Fibroblast of lung (primary cell): ENCODE measurements around the gene PIANP. TPM values are rescaled to one million over a fixed set of nuclear protein-coding genes. Genes with fewer than 3 reads are reported as not detected.
A peak's percentile ranks its signal among the peaks of the same experiment; 100 is the strongest.

Experiments used
- DNase-seq, 2 donors: peaks; one replicate each; pipeline versions ENCODE4 v3.0.0 to v3.0.0-alpha.2; 2010; ENCODE audit warnings: low read depth in 2 of 2
- H2AFZ ChIP-seq: 2 replicates; pipeline ENCODE4 v1.5.1; 2012; ENCODE audit warnings: low read length, control low read depth, inconsistent platforms
- H3K27ac ChIP-seq: 2 replicates; pipeline ENCODE4 v1.5.1; 2011; ENCODE audit warnings: low read length, control low read depth; ENCODE audit not compliant: insufficient read depth
- H3K27me3 ChIP-seq: 2 replicates; pipeline ENCODE4 v1.5.1; 2011; ENCODE audit warnings: mild to moderate bottlenecking, low read length; ENCODE audit not compliant: control insufficient read depth, insufficient read depth
- H3K36me3 ChIP-seq: 2 replicates; pipeline ENCODE4 v1.5.1; 2011; ENCODE audit warnings: low read length; ENCODE audit not compliant: control insufficient read depth, insufficient read depth
- H3K4me1 ChIP-seq: 2 replicates; pipeline ENCODE4 v1.5.1; 2011; ENCODE audit warnings: low read length; ENCODE audit not compliant: control insufficient read depth, insufficient read depth; ENCODE audit errors: extremely low read depth
- H3K4me2 ChIP-seq: 2 replicates; pipeline ENCODE4 v1.5.1; 2011; ENCODE audit warnings: low read length, control low read depth; ENCODE audit not compliant: insufficient read depth; ENCODE audit errors: extremely low read depth
- H3K4me3 ChIP-seq, 4 experiments: fragments of 200-600 bp in 1 of 4; sonication (generic) in 1 of 4; replicated peaks in 1 of 4; 2 replicates each; pipeline ENCODE4 v1.5.1; 2011 to 2016; ENCODE audit warnings: low read length in 4 of 4, low read depth in 3 of 4, mild to moderate bottlenecking in 3 of 4, control low read depth in 2 of 4, inconsistent platforms in 1 of 4, mixed read lengths in 1 of 4; ENCODE audit not compliant: insufficient read depth in 1 of 4; ENCODE audit errors: control extremely low read depth in 1 of 4
- H3K79me2 ChIP-seq: 2 replicates; pipeline ENCODE4 v1.5.1; 2012; ENCODE audit warnings: mild to moderate bottlenecking, low read length, inconsistent platforms; ENCODE audit not compliant: control insufficient read depth, insufficient read depth
- H3K9ac ChIP-seq: 2 replicates; pipeline ENCODE4 v1.5.1; 2011; ENCODE audit warnings: mild to moderate bottlenecking, low read length, control low read depth; ENCODE audit not compliant: insufficient read depth
- H3K9me3 ChIP-seq: 2 replicates; pipeline ENCODE4 v1.5.1; 2012; ENCODE audit warnings: low read depth, low read length; ENCODE audit not compliant: control insufficient read depth, insufficient read depth
- H4K20me1 ChIP-seq: 2 replicates; pipeline ENCODE4 v1.5.1; 2011; ENCODE audit warnings: low read length; ENCODE audit not compliant: control insufficient read depth, insufficient read depth; ENCODE audit errors: extremely low read depth
- CTCF ChIP-seq, 2 donors: IDR thresholded peaks in 1 of 2; conservative IDR thresholded peaks in 1 of 2; 1 replicate in 1 of 2; 2 replicates in 1 of 2; pipeline ENCODE4 v1.5.1; 2011 to 2012; ENCODE audit warnings: low read length in 2 of 2, control low read depth in 1 of 2, inconsistent platforms in 1 of 2, low read depth in 1 of 2, mild to moderate bottlenecking in 1 of 2
- EZH2 ChIP-seq: IDR thresholded peaks from 2 replicates; pipeline ENCODE4 v1.5.1; 2012; ENCODE audit warnings: low read length, control low read depth, mild to moderate bottlenecking; ENCODE audit errors: missing control alignments
- polyA plus RNA-seq, 2 donors: library from polyadenylated mRNA; depleted of rRNA in 1 of 2; stranded (reverse) in 1 of 2; unstranded in 1 of 2; fragments of >200 nt; gene quantifications; 2 replicates each; pipeline ENCODE4 v1.2.1, GENCODE V29; 2011 to 2012; ENCODE audit warnings: missing spikeins in 1 of 2
- total RNA-seq: library from RNA; depleted of rRNA; stranded (reverse); fragments of >200 nt; gene quantifications from 2 replicates; pipeline ENCODE4 v1.2.1, GENCODE V29; 2014

Gene PIANP
- total and polyA plus RNA-seq, 2 donors (not counting 1 experiment from before 2014, with no cell fraction given) = 0.17 to 0.49 TPM

DNA sequence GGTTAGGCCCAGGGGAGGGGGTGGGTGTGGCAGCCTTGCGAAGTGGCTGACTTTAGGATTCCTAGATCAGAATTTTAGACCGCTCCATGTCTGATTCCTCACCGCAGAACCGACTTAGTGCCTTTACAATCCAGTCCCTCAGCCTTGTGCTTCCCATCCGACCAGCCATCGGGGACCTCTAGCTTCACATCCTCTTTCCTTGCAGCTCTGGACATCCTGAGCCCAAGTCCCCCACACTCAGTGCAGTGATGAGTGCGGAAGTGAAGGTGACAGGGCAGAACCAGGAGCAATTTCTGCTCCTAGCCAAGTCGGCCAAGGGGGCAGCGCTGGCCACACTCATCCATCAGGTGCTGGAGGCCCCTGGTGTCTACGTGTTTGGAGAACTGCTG is 23.8 kb upstream of the PIANP start:
- H3K4me1 ChIP-seq = no peaks in the 10 kb centered on the region
- no peaks in the 10 kb centered on the region for H4K20me1 ChIP-seq
- H3K27ac ChIP-seq = peak overlapping the region; percentile 95
- TF ChIP-seq EZH2 (no peak), CTCF (conservative IDR thresholded peaks at IDR 0.05 in 1 of 2, IDR thresholded peaks at IDR 0.05 in 1 of 2; ENCODE audit: low read depth in 1 of 2, low read length in 2 of 2) (no peak)
- peak in 1 of 2 donors; percentile 20 for DNase-seq
- H3K27me3 ChIP-seq = no peaks in the 10 kb centered on the region
- peak overlapping the region; percentile 40 to 85 (median 62) for H3K4me3 ChIP-seq
- no peaks in the 10 kb centered on the region for H3K9me3 ChIP-seq
- peak overlapping the region; percentile 70 for H2AFZ ChIP-seq
- peaks cover 8% of the 10 kb centered on the region for H3K36me3 ChIP-seq
- H3K4me2 ChIP-seq = peak overlapping the region; percentile 89
- H3K9ac ChIP-seq = peak overlapping the region; percentile 89
- peaks cover 7% of the 10 kb centered on the region for H3K79me2 ChIP-seq

- no peaks in the 10 kb centered on the region for H3K4me1 ChIP-seq
- peaks cover 5% of the 10 kb centered on the region for H3K36me3 ChIP-seq
- no peaks in the 10 kb centered on the region for H3K9me3 ChIP-seq
- H3K27me3 ChIP-seq = no peaks in the 10 kb centered on the region
- no peak for TF ChIP-seq CTCF (conservative IDR thresholded peaks at IDR 0.05 in 1 of 2, IDR thresholded peaks at IDR 0.05 in 1 of 2; ENCODE audit: low read depth in 1 of 2, low read length in 2 of 2)
- TF ChIP-seq EZH2 = no peak
- DNase-seq = peak; percentile 99
- no peaks in the 10 kb centered on the region for H4K20me1 ChIP-seq
- peak within 1 kb of the TSS; percentile 95 for H3K27ac ChIP-seq
- peak within 1 kb of the TSS; percentile 93 for H2AFZ ChIP-seq
- H3K79me2 ChIP-seq = peaks cover 7% of the 10 kb centered on the region
- H3K9ac ChIP-seq = peak within 1 kb of the TSS; percentile 89
- peak within 1 kb of the TSS; percentile 40 to 85 (median 62) for H3K4me3 ChIP-seq
- peak within 1 kb of the TSS; percentile 89 for H3K4me2 ChIP-seq
Measured at GRCh38 chr12:6723607-6724408, 23.2 kb upstream of the PIANP start, which contains the start of gene COPS7A. Gene COPS7A (plus strand): TSS chr12:6724046. CDS start chr12:6724657, 611 bp downstream.

DNA sequence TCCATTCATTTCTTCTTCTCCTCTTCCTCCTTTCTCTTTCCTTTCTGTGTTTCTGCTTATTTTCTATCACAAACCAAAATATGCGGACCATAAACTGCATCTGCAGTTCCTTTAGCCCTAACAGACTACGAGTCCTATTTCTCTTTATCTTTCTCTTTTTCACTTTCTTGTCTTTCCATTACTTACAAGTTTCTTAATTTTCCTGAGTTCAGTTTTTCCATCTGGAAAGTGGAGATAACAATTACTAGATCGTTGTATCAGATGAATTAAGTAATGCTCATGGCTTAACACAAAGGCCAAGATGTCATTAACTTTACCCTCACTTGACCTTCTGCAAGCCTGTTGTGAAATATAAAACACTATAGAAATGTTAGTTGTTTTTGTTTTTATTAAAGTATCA is 22.2 kb upstream of the PIANP start:
- no peaks in the 10 kb centered on the region for H3K4me1 ChIP-seq
- H2AFZ ChIP-seq = no peak overlapping the region
- H4K20me1 ChIP-seq = no peaks in the 10 kb centered on the region
- no peaks in the 10 kb centered on the region for H3K27me3 ChIP-seq
- no peak overlapping the region for H3K4me2 ChIP-seq
- no peak overlapping the region for H3K27ac ChIP-seq
- peaks cover 7% of the 10 kb centered on the region for H3K79me2 ChIP-seq
- H3K4me3 ChIP-seq = no peak overlapping the region
- no peaks in the 10 kb centered on the region for H3K9me3 ChIP-seq
- DNase-seq = no peak
- no peak for TF ChIP-seq CTCF (conservative IDR thresholded peaks at IDR 0.05 in 1 of 2, IDR thresholded peaks at IDR 0.05 in 1 of 2; ENCODE audit: low read depth in 1 of 2, low read length in 2 of 2)
- no peak for TF ChIP-seq EZH2
- no peak overlapping the region for H3K9ac ChIP-seq
- H3K36me3 ChIP-seq = peaks cover 3% of the 10 kb centered on the region
